ENCODE results near the gene COA7.

COA7 gene

DNA sequence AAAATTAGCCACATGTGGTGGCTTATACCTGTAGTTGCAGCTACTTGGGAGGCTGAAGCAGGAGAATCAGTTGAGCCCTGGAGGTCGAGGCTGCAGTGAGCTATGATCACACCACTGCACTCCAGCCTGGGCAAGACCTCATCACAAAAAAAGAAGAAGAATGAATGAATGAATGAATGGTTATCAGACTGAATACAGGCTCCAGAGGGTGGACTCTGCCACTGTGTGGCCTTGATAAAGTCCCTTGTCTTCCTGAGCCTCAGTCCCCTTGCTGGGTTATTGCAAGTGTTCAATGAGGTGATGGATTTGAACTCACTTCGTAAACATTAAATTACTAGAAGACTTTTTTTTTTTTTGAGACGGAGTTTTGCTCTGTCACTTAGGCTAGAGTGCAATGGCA, 40.4 kb downstream of the COA7 start:
- H4K20me1 ChIP-seq (ENCODE audit: insufficient read depth, low read length), result no peaks in the 10 kb centered on the region
- H3K9ac ChIP-seq (ENCODE audit: low read length), result no peak overlapping the region
- H3F3A ChIP-seq (ENCODE audit: insufficient read depth, low read length), result no peaks in the 10 kb centered on the region
- H3K9me3 ChIP-seq (replicated peaks; ENCODE audit: insufficient read depth, low read length), result no peaks in the 10 kb centered on the region
- H3K27me3 ChIP-seq (replicated peaks; ENCODE audit: insufficient read depth, low read length), result no peaks in the 10 kb centered on the region
- H2AFZ ChIP-seq (ENCODE audit: low read length), result no peak overlapping the region
- no peaks in the 10 kb centered on the region for H3K79me2 ChIP-seq (ENCODE audit: low read length)
- TF ChIP-seq EZH2 (optimal IDR thresholded peaks at IDR 0.05; ENCODE audit: low read depth, low read length), result no peak
- no peak for TF ChIP-seq EZH2phosphoT487 (IDR thresholded peaks at IDR 0.05; ENCODE audit: low read length)
- TF ChIP-seq, protein P1, sequence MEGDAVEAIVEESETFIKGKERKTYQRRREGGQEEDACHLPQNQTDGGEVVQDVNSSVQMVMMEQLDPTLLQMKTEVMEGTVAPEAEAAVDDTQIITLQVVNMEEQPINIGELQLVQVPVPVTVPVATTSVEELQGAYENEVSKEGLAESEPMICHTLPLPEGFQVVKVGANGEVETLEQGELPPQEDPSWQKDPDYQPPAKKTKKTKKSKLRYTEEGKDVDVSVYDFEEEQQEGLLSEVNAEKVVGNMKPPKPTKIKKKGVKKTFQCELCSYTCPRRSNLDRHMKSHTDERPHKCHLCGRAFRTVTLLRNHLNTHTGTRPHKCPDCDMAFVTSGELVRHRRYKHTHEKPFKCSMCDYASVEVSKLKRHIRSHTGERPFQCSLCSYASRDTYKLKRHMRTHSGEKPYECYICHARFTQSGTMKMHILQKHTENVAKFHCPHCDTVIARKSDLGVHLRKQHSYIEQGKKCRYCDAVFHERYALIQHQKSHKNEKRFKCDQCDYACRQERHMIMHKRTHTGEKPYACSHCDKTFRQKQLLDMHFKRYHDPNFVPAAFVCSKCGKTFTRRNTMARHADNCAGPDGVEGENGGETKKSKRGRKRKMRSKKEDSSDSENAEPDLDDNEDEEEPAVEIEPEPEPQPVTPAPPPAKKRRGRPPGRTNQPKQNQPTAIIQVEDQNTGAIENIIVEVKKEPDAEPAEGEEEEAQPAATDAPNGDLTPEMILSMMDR (IDR thresholded peaks at IDR 0.05; ENCODE audit: low read length), result no peak
- no peaks in the 10 kb centered on the region for H3K36me3 ChIP-seq (replicated peaks; ENCODE audit: insufficient read depth, low read length)
- no peak for DNase-seq
- no peak overlapping the region for H3K4me2 ChIP-seq (ENCODE audit: low read depth, low read length)
- no peaks in the 10 kb centered on the region for H3K4me1 ChIP-seq (ENCODE audit: low read length)
- H3K9me2 ChIP-seq (replicated peaks; ENCODE audit: insufficient read depth, low read length), result no peaks in the 10 kb centered on the region
- no peak overlapping the region for H3K27ac ChIP-seq (ENCODE audit: low read length)
- no peak overlapping the region for H3K4me3 ChIP-seq (ENCODE audit: low read length)

DNA sequence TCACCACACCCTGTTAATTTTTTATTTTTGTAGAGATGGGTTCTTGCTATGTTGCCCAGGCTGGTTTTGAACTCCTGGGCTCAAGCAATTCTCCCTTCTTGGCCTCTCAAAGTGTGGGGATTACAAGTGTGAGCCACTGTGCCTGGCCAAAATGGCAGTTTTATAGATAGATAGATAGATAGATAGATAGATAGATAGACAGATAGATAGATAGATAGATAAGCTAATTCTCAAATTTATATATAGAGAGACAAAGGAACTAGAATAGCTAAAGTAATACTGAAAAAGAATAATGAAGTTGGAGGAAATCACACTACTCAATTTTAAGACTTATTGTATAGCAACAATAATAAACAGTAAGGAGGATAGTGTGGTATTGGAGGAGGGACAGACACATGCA, 44.1 kb downstream of the COA7 start:
- Histone ChIP-seq H3K4me1 (ENCODE audit: low read length) (no peaks in the 10 kb centered on the region), H2AFZ (ENCODE audit: low read length) (no peak overlapping the region), H3K27ac (ENCODE audit: low read length) (no peak overlapping the region), H3K4me2 (ENCODE audit: low read depth, low read length) (no peak overlapping the region), H3K79me2 (ENCODE audit: low read length) (no peaks in the 10 kb centered on the region), H3K9me3 (replicated peaks; ENCODE audit: insufficient read depth, low read length) (no peaks in the 10 kb centered on the region), H3K36me3 (replicated peaks; ENCODE audit: insufficient read depth, low read length) (no peaks in the 10 kb centered on the region), H3K9ac (ENCODE audit: low read length) (no peak overlapping the region), H3F3A (ENCODE audit: insufficient read depth, low read length) (no peaks in the 10 kb centered on the region), H3K4me3 (ENCODE audit: low read length) (no peak overlapping the region), H4K20me1 (ENCODE audit: insufficient read depth, low read length) (no peaks in the 10 kb centered on the region), H3K9me2 (replicated peaks; ENCODE audit: insufficient read depth, low read length) (no peaks in the 10 kb centered on the region), H3K27me3 (replicated peaks; ENCODE audit: insufficient read depth, low read length) (no peaks in the 10 kb centered on the region)
- TF ChIP-seq EZH2phosphoT487 (IDR thresholded peaks at IDR 0.05; ENCODE audit: low read length) (no peak), EZH2 (optimal IDR thresholded peaks at IDR 0.05; ENCODE audit: low read depth, low read length) (no peak)
- TF ChIP-seq, protein P1 (IDR thresholded peaks at IDR 0.05; ENCODE audit: low read length), result no peak
- DNase-seq, result no peak

DNA sequence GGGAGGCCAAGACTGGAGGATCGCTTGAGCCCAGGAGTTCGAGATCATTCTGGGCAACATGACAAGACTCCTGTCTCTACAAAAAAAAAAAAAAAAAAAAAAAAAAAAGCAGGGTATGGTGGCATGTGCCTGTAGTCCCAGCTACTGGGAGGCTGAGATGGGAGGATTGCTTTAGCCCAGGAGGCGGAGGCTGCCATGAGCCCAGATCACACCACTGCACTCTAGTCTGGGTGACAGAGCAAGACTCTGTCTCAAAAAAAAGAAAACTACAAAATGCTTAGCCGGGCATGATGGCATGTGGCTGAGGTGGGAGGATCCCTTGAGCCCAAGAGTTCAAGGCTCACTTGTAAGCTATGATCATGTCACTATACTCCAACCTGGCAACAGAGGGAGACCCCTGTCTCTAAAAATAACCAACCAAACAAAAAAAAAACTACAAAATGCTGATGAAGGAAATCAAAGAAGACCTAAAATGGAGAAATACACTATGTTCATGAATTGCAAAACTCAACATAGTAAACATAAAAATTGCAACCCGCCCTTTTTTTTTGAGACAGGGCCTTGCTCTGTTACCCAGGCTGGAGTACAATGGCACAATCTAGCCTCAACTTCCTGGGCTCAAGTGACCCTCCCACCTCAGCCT, 44.8 kb downstream of the COA7 start:
- TF ChIP-seq EZH2phosphoT487 (IDR thresholded peaks at IDR 0.05; ENCODE audit: low read length), result no peak
- TF ChIP-seq EZH2 (optimal IDR thresholded peaks at IDR 0.05; ENCODE audit: low read depth, low read length), result no peak
- TF ChIP-seq, protein P1 (IDR thresholded peaks at IDR 0.05; ENCODE audit: low read length), result no peak
- Histone ChIP-seq H3K4me2 (ENCODE audit: low read depth, low read length) (no peak overlapping the region), H3K27ac (ENCODE audit: low read length) (no peak overlapping the region)

More for the DNA sequence above, 44.8 kb downstream of the COA7 start:
- H3K9me2 ChIP-seq (replicated peaks; ENCODE audit: insufficient read depth, low read length), result no peaks in the 10 kb centered on the region
- H3K9ac ChIP-seq (ENCODE audit: low read length), result no peak overlapping the region
- H3K4me1 ChIP-seq (ENCODE audit: low read length), result no peaks in the 10 kb centered on the region
- no peaks in the 10 kb centered on the region for H3K36me3 ChIP-seq (replicated peaks; ENCODE audit: insufficient read depth, low read length)
- no peaks in the 10 kb centered on the region for H3K79me2 ChIP-seq (ENCODE audit: low read length)
- no peak overlapping the region for H2AFZ ChIP-seq (ENCODE audit: low read length)
- H3K4me3 ChIP-seq (ENCODE audit: low read length), result no peak overlapping the region
- no peaks in the 10 kb centered on the region for H3K9me3 ChIP-seq (replicated peaks; ENCODE audit: insufficient read depth, low read length)
- H4K20me1 ChIP-seq (ENCODE audit: insufficient read depth, low read length), result no peaks in the 10 kb centered on the region
- DNase-seq, result no peak
- no peaks in the 10 kb centered on the region for H3K27me3 ChIP-seq (replicated peaks; ENCODE audit: insufficient read depth, low read length)
- H3F3A ChIP-seq (ENCODE audit: insufficient read depth, low read length), result no peaks in the 10 kb centered on the region

All from MM.1S (cell line).